Stomach (tissue), 9 donors: ENCODE measurements around the gene ZNF747. TPM values are rescaled to one million over a fixed set of nuclear protein-coding genes. Genes with fewer than 3 reads are reported as not detected.

ENCODE experiments used
- DNase-seq, 2 donors: peaks; one replicate each; pipeline versions ENCODE4 v3.0.0 to v3.0.0-alpha.2; 2013 to 2019
- H3K27ac ChIP-seq, 5 donors: fragments of 200-600 bp in 4 of 5; sonication (generic) in 4 of 5; one replicate each; pipeline ENCODE4 v1.5.1; 2013 to 2019; ENCODE audit warnings: mild to moderate bottlenecking in 1 of 5, moderate library complexity in 1 of 5
- H3K27me3 ChIP-seq, 3 donors: fragments of 200-600 bp; sonication (generic); one replicate each; pipeline ENCODE4 v1.5.1; 2017 to 2019; ENCODE audit warnings: mixed run types in 1 of 3
- H3K36me3 ChIP-seq, 4 donors: fragments of 200-600 bp; sonication (generic); 1 replicate in 3 of 4; 2 replicates in 1 of 4; pipeline ENCODE4 v1.5.1; 2016 to 2019
- H3K4me1 ChIP-seq, 4 donors: fragments of 200-600 bp; sonication (generic); one replicate each; pipeline ENCODE4 v1.5.1; 2016 to 2019
- H3K4me3 ChIP-seq, 4 donors: fragments of 200-600 bp; sonication (generic) in 3 of 4; one replicate each; pipeline ENCODE4 v1.5.1; 2016 to 2019; ENCODE audit warnings: mild to moderate bottlenecking in 1 of 4
- H3K9me3 ChIP-seq, 4 donors: fragments of 200-600 bp; sonication (generic); one replicate each; pipeline ENCODE4 v1.5.1; 2016 to 2019
- CTCF ChIP-seq, 7 experiments: fragments of 450-650 bp in 4 of 7; fragments of 200-600 bp in 3 of 7; sonication (generic) in 3 of 7; IDR thresholded peaks; one replicate each; pipeline ENCODE4 v1.5.1; 2016 to 2019; ENCODE audit warnings: antibody characterized with exemption in 7 of 7, control low read depth in 2 of 7, mild to moderate bottlenecking in 1 of 7
- EP300 ChIP-seq: sonication (generic); formaldehyde crosslinking; IDR thresholded peaks from one replicate; pipeline ENCODE4 v1.6.1; 2017; ENCODE audit warnings: antibody characterized with exemption
- POLR2A ChIP-seq, 4 donors: fragments of 450-650 bp; IDR thresholded peaks; one replicate each; pipeline ENCODE4 v1.6.1; 2016; ENCODE audit warnings: antibody characterized with exemption in 4 of 4, control low read depth in 2 of 4, mild to moderate bottlenecking in 1 of 4, moderate library complexity in 1 of 4
- POLR2AphosphoS5 ChIP-seq, 3 donors: sonication (generic); formaldehyde crosslinking; IDR thresholded peaks; one replicate each; pipeline ENCODE4 v1.6.1; 2016; ENCODE audit warnings: antibody characterized with exemption in 3 of 3
- WGBS, 5 donors: extraction: QIAGEN DNeasy Blood & Tissue Kit in 3 of 5; methylation state at CpG; one replicate each; pipeline versions ENCODE4 v1.1.5 to v1.1.7; 2013 to 2018; 5-methylcytosine and 5-hydroxymethylcytosine counted together
- intact Hi-C: fragments of 100-400 bp; cut with DNase I; formaldehyde crosslinking; loops from one replicate; pipeline ENCODE4 v1.15.1; 2023; ENCODE audit warnings: low total_unique reads
- polyA plus RNA-seq, 3 donors: library from polyadenylated mRNA; stranded (reverse); fragments of 200-250 nt; gene quantifications; one replicate each; pipeline ENCODE4 v1.2.3, GENCODE V29; 2013
- total RNA-seq, 5 donors: library from RNA; depleted of rRNA; stranded (reverse); fragments of >200 nt; gene quantifications; one replicate each; pipeline versions ENCODE4 v1.1.0 to v1.2.3, GENCODE V29; 2014 to 2016
- donor health status: healthy with polysubstance abuse.
- donor health status: Bipolar disorder and iron deficiency.
- donor health status: healthy.

ZNF747 gene
- total and polyA plus RNA-seq, 8 donors = 6.2 to 18.7 (median 10.8) TPM

GRCh38 chr16:30503403-30504296 lies 31.0 kb downstream of the ZNF747 start:
- Histone ChIP-seq H3K27ac (no peak overlapping the region), H3K4me3 (no peak overlapping the region), H3K27me3 (no peaks in the 10 kb centered on the region), H3K36me3 (peaks cover 0 to 23% (median 1%) of the 10 kb centered on the region in 4 donors), H3K4me1 (no peaks in the 10 kb centered on the region), H3K9me3 (no peaks in the 10 kb centered on the region)
- 78 to 87% (median 80%) methylated on average over 6 of the region's 6 CpGs for WGBS, 5 donors
- no peak for DNase-seq
- no peak for TF ChIP-seq POLR2A (IDR thresholded peaks at IDR 0.05)
- TF ChIP-seq POLR2AphosphoS5 (IDR thresholded peaks at IDR 0.05) = no peak
- no peak for TF ChIP-seq EP300
- TF ChIP-seq CTCF (IDR thresholded peaks at IDR 0.05) = no peak
- intact Hi-C loops = no loop called here

GRCh38 chr16:30499284-30499683 lies 35.4 kb downstream of the ZNF747 start:
- 73 to 87% (median 81%) methylated on average over 6 to 8 of the region's 8 CpGs for WGBS, 5 donors
- Histone ChIP-seq H3K27ac (no peak overlapping the region), H3K27me3 (peaks cover 0 to 11% (median 0%) of the 10 kb centered on the region in 3 donors), H3K4me1 (no peaks in the 10 kb centered on the region), H3K4me3 (no peak overlapping the region), H3K9me3 (no peaks in the 10 kb centered on the region), H3K36me3 (peaks cover 0 to 30% (median 4%) of the 10 kb centered on the region in 4 donors)
- DNase-seq = no peak
- intact Hi-C loops = no loop called here
- TF ChIP-seq CTCF (IDR thresholded peaks at IDR 0.05) = no peak
- no peak for TF ChIP-seq EP300
- TF ChIP-seq POLR2AphosphoS5 (IDR thresholded peaks at IDR 0.05) = no peak

- H3K27me3 ChIP-seq = peaks cover 0 to 11% (median 0%) of the 10 kb centered on the region in 3 donors
- intact Hi-C loops = no loop called here
- no peak for DNase-seq
- peaks cover 0 to 9% (median 0%) of the 10 kb centered on the region in 4 donors for H3K4me1 ChIP-seq
- H3K4me3 ChIP-seq = no peak overlapping the region
- no peak overlapping the region for H3K27ac ChIP-seq
- 72 to 75% (median 74%) methylated on average over 8 to 12 of the region's 12 CpGs for WGBS, 5 donors
- TF ChIP-seq CTCF (IDR thresholded peaks at IDR 0.05) (no peak), EP300 (no peak), POLR2A (IDR thresholded peaks at IDR 0.05) (no peak), POLR2AphosphoS5 (IDR thresholded peaks at IDR 0.05) (no peak)
- H3K9me3 ChIP-seq = no peaks in the 10 kb centered on the region
- H3K36me3 ChIP-seq = peaks cover 0 to 27% (median 7%) of the 10 kb centered on the region in 4 donors
These were observed 39.9 kb downstream of the ZNF747 start for GRCh38 chr16:30494709-30495108.

- Histone ChIP-seq H3K27me3 (peaks cover 0 to 11% (median 0%) of the 10 kb centered on the region in 3 donors), H3K4me3 (no peak overlapping the region), H3K9me3 (no peaks in the 10 kb centered on the region), H3K4me1 (peaks cover 0 to 9% (median 2%) of the 10 kb centered on the region in 4 donors), H3K27ac (no peak overlapping the region), H3K36me3 (peaks cover 0 to 29% (median 5%) of the 10 kb centered on the region in 4 donors)
- DNase-seq = no peak
- 70 to 83% (median 76%) methylated on average over 11 of the region's 11 CpGs for WGBS, 5 donors
- TF ChIP-seq POLR2A (IDR thresholded peaks at IDR 0.05) = no peak
- TF ChIP-seq CTCF (IDR thresholded peaks at IDR 0.05) = no peak
- no peak for TF ChIP-seq EP300
- TF ChIP-seq POLR2AphosphoS5 (IDR thresholded peaks at IDR 0.05) = no peak
- intact Hi-C loops = no loop called here
These were observed 40.6 kb downstream of the ZNF747 start for GRCh38 chr16:30493941-30494488.
